ENCODE results near the gene GPR151. TPM values are rescaled to one million over a fixed set of nuclear protein-coding genes. Genes with fewer than 3 reads are reported as not detected.

GPR151 gene
- polyA plus RNA-seq, 3 donors, result not detected

DNA sequence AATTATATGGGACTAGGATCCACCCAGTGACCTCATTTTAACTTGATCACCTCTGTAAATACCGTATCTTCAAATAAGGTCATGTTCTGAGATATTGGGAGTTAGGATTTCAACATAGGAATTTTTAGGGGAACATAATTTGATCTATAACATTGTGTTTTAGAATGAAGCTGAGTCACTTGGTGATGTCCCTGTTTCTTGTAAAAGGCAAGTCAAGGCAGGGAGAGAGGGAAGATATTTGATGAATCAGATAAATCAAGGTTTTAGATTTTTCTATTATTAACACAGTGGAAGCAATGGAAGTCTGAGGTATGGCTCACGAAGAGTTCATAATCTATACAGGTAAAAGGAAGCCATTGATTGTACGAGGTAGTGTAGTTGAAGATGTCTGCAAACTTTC lies 11.8 kb upstream of the GPR151 start:
- no peak for DNase-seq
- Histone ChIP-seq H3K79me2 (ENCODE audit: insufficient read depth, low read length) (no peaks in the 10 kb centered on the region), H2AFZ (ENCODE audit: insufficient read depth, low read depth, low read length, poor library complexity, severe bottlenecking) (no peak overlapping the region), H3K27ac (ENCODE audit: low read depth in 1 of 2, low read length in 2 of 2) (no peak overlapping the region), H3K9ac (ENCODE audit: insufficient read depth, low read length, poor library complexity, severe bottlenecking) (no peak overlapping the region), H3K4me2 (replicated peaks; ENCODE audit: extremely low read depth, low read length, poor library complexity, severe bottlenecking) (no peak overlapping the region), H3K4me1 (ENCODE audit: control insufficient read depth in 1 of 2, insufficient read depth in 2 of 2, low read length in 2 of 2) (no peaks in the 10 kb centered on the region), H3K9me3 (replicated peaks in 1 of 2; ENCODE audit: control insufficient read depth in 1 of 2, insufficient read depth in 1 of 2, low read length in 2 of 2) (no peaks in the 10 kb centered on the region), H3K27me3 (ENCODE audit: control insufficient read depth in 2 of 2, insufficient read depth in 2 of 2, low read length in 2 of 2) (no peaks in the 10 kb centered on the region), H3K36me3 (replicated peaks in 1 of 2; ENCODE audit: control insufficient read depth in 1 of 2, insufficient read depth in 2 of 2, low read length in 2 of 2) (no peaks in the 10 kb centered on the region), H4K20me1 (ENCODE audit: insufficient read depth, low read length) (no peaks in the 10 kb centered on the region), H3K4me3 (replicated peaks in 1 of 3; ENCODE audit: low read depth in 2 of 3, low read length in 3 of 3) (no peak overlapping the region)
- intact Hi-C loops (cut with micrococcal nuclease), result no loop called here
- Mint-ChIP-seq H3K36me3 (no peaks in the 10 kb centered on the region), H3K4me3 (no peak overlapping the region), H3K4me1 (no peaks in the 10 kb centered on the region), H3K9me3 (peaks cover 0 to 2% (median 0%) of the 10 kb centered on the region in 7 donors), H3K27ac (no peak overlapping the region), H3K27me3 (ENCODE audit: low read depth in 3 of 3) (peaks cover 0 to 6% (median 2%) of the 10 kb centered on the region in 3 donors)
- TF ChIP-seq, protein P1, sequence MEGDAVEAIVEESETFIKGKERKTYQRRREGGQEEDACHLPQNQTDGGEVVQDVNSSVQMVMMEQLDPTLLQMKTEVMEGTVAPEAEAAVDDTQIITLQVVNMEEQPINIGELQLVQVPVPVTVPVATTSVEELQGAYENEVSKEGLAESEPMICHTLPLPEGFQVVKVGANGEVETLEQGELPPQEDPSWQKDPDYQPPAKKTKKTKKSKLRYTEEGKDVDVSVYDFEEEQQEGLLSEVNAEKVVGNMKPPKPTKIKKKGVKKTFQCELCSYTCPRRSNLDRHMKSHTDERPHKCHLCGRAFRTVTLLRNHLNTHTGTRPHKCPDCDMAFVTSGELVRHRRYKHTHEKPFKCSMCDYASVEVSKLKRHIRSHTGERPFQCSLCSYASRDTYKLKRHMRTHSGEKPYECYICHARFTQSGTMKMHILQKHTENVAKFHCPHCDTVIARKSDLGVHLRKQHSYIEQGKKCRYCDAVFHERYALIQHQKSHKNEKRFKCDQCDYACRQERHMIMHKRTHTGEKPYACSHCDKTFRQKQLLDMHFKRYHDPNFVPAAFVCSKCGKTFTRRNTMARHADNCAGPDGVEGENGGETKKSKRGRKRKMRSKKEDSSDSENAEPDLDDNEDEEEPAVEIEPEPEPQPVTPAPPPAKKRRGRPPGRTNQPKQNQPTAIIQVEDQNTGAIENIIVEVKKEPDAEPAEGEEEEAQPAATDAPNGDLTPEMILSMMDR (IDR thresholded peaks at IDR 0.05), result no peak
- no CpG with 5 or more reads among the region's 3 CpGs for WGBS (ENCODE audit: insufficient coverage)

DNA sequence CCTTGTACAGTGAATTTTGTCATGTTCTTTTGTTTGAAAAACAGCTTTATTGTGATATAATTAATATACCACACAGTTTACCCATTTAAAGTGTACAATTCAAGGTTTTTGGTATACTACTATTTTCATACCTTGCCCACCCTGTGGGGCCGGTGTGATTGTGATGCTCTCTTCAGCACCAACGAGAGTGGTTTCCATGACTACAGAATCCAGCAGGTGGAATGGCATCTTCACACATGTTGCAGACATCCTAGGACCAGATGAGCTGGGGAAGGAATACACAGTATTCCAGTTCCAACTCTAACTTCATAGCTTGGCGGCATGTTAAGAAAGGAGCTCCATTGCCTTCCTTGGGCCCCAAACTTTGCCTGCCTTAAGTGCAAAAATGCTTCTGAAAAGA lies 7.7 kb upstream of the GPR151 start:
- Mint-ChIP-seq H3K9me3 (no peaks in the 10 kb centered on the region), H3K4me1 (peaks cover 2% of the 10 kb centered on the region), H3K4me3 (no peak overlapping the region), H3K36me3 (no peaks in the 10 kb centered on the region), H3K27ac (no peak overlapping the region), H3K27me3 (ENCODE audit: low read depth in 3 of 3) (peaks cover 0 to 2% (median 1%) of the 10 kb centered on the region in 3 donors)
- no peaks in the 10 kb centered on the region for H4K20me1 ChIP-seq (ENCODE audit: insufficient read depth, low read length)
- H3K4me3 ChIP-seq (replicated peaks in 1 of 3; ENCODE audit: low read depth in 2 of 3, low read length in 3 of 3), result no peak overlapping the region
- DNase-seq, result no peak
- no peaks in the 10 kb centered on the region for H3K27me3 ChIP-seq (ENCODE audit: control insufficient read depth in 2 of 2, insufficient read depth in 2 of 2, low read length in 2 of 2)
- H3K79me2 ChIP-seq (ENCODE audit: insufficient read depth, low read length), result no peaks in the 10 kb centered on the region
- no peaks in the 10 kb centered on the region for H3K9me3 ChIP-seq (replicated peaks in 1 of 2; ENCODE audit: control insufficient read depth in 1 of 2, insufficient read depth in 1 of 2, low read length in 2 of 2)
- no peak overlapping the region for H2AFZ ChIP-seq (ENCODE audit: insufficient read depth, low read depth, low read length, poor library complexity, severe bottlenecking)
- no peak overlapping the region for H3K4me2 ChIP-seq (replicated peaks; ENCODE audit: extremely low read depth, low read length, poor library complexity, severe bottlenecking)
- H3K36me3 ChIP-seq (replicated peaks in 1 of 2; ENCODE audit: control insufficient read depth in 1 of 2, insufficient read depth in 2 of 2, low read length in 2 of 2), result no peaks in the 10 kb centered on the region
- intact Hi-C loops (cut with micrococcal nuclease), result no loop called here
- TF ChIP-seq, protein P1 (IDR thresholded peaks at IDR 0.05), result no peak
- H3K9ac ChIP-seq (ENCODE audit: insufficient read depth, low read length, poor library complexity, severe bottlenecking), result no peak overlapping the region
- no peak overlapping the region for H3K27ac ChIP-seq (ENCODE audit: low read depth in 1 of 2, low read length in 2 of 2)
- WGBS (ENCODE audit: insufficient coverage), result 92% methylated on average over 2 of the region's 3 CpGs
- no peaks in the 10 kb centered on the region for H3K4me1 ChIP-seq (ENCODE audit: control insufficient read depth in 1 of 2, insufficient read depth in 2 of 2, low read length in 2 of 2)

All from CD14-positive monocyte (primary cell).